GM20000 (cell line): Measurements from ENCODE around the gene CEP70.

Source experiments
- DNase-seq: peaks from one replicate; pipeline ENCODE4 v3.0.0; 2012; ENCODE audit warnings: low spot score
- TF ChIP-seq, protein P1 (sequence below): IDR thresholded peaks from 2 replicates; pipeline ENCODE4 v1.5.1; 2012; ENCODE audit warnings: mild to moderate bottlenecking, control low read depth; ENCODE audit errors: extremely low read depth, missing control alignments

The CEP70 gene

GRCh38 chr3:138477801-138478200 lies 116.3 kb downstream of the CEP70 start:
- TF ChIP-seq, protein P1, sequence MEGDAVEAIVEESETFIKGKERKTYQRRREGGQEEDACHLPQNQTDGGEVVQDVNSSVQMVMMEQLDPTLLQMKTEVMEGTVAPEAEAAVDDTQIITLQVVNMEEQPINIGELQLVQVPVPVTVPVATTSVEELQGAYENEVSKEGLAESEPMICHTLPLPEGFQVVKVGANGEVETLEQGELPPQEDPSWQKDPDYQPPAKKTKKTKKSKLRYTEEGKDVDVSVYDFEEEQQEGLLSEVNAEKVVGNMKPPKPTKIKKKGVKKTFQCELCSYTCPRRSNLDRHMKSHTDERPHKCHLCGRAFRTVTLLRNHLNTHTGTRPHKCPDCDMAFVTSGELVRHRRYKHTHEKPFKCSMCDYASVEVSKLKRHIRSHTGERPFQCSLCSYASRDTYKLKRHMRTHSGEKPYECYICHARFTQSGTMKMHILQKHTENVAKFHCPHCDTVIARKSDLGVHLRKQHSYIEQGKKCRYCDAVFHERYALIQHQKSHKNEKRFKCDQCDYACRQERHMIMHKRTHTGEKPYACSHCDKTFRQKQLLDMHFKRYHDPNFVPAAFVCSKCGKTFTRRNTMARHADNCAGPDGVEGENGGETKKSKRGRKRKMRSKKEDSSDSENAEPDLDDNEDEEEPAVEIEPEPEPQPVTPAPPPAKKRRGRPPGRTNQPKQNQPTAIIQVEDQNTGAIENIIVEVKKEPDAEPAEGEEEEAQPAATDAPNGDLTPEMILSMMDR, result no peak
- no peak for DNase-seq

DNA sequence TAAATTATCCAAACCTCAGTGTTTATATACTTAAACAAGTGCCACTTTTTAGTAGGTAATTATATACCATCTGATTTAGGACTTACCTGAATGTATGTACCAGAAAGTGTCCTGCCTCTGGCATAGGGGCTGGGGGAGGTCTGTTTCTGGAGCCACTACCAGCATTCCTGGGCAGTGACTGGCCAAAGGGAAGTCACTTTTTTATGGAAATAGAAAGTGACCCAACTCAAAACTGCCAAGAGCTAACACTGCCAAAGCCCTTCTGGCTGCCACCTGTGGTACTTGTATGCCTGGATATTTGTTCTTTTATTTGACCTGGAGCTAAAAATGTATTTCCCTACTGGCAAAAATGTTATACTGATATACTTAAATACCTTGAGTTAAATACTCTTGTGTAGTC lies 116.9 kb downstream of the CEP70 start:
- TF ChIP-seq, protein P1, result no peak
- DNase-seq, result no peak

DNA sequence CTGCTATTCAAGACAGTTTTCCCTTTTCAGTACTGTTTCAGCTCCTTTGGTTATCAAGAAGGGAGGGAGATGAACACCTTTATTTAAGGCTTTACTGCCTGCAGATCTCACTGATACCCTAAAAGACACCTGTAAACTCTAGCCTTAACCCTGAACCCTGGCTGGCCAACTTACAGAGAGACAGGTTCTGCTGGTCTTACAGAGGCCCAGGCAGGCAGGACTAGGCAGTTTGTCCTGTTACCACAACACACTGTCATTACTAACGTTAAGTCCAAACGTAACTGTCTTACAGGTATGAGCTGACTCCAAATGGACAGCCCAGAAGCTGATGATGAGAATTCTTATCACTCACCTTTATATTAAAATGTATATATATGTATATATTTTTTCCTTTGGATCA lies 117.5 kb downstream of the CEP70 start:
- DNase-seq, result no peak
- TF ChIP-seq, protein P1, result no peak

GRCh38 chr3:138474163-138474562 lies 119.9 kb downstream of the CEP70 start:
- no peak for DNase-seq
- TF ChIP-seq, protein P1, result no peak

DNA sequence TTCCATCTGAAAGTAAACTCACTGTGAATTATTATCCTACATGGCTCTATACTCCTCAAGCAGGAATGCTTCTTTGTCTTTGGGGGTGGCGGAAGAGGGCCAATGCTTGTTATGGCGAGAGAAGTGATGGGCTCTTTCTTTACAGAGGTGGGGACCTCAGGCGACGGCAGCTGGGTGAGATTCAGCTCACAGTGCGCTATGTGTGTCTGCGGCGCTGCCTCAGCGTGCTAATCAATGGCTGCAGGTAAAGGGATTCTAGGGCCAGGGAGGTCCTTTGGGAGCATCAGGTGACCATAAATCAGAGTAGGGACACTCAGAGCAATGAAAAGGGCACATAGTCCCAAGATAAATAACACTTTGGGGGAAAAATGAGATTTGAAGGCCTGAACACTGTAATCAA lies 120.7 kb downstream of the CEP70 start:
- DNase-seq, result no peak
- TF ChIP-seq, protein P1, result no peak

DNA sequence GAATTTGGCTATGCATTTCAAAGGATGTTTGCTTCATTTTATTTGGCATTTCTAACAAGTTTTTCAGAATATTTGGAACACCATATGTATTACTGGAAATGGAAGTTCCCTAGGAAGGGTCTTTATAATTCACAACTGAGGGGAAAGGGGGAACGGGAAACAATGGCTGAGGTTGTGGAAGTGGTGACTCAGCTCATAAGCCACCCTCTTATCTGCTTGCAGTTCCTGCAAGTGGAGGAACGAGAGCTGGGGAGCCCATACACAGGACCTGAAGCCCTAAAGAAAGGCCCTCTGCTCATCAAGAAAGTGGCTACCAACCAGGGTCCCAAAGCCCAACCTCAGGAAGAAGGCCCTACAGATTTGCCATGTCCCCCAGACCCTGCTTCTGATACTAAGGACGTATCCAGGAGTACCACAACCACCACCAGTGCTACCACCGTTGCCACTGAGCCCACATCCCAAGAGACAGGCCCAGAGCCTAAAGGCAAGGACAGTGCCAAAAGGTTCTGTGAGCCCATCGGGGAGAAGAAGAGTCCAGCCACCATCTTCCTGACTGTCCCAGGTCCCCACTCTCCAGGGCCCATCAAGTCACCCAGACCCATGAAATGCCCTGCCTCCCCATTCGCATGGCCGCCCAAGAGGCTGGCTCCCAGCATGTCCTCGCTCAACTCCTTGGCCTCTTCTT lies 121.8 kb downstream of the CEP70 start:
- TF ChIP-seq, protein P1, result no peak
- no peak for DNase-seq

- no peak for DNase-seq
- TF ChIP-seq, protein P1, result no peak
These were observed 122.6 kb downstream of the CEP70 start for GRCh38 chr3:138471481-138471880.
